NCI-H2171 treated with DMSO at 0.1 percent for 48 hours (cell line): ENCODE results near the gene ENOX1.

ENCODE experiments used
- DNase-seq: peaks from one replicate; lab custom pipeline; 2025; lab: John Stamatoyannopoulos, UW

ENOX1 gene

GRCh38 chr13:43289470-43290255 lies 497.1 kb downstream of the ENOX1 start:
- DNase-seq: no peak

- no peak for DNase-seq
Measured at GRCh38 chr13:43286751-43287150, 500.0 kb downstream of the ENOX1 start.

- no peak for DNase-seq
Measured at GRCh38 chr13:43285933-43286597, 500.7 kb downstream of the ENOX1 start.

GRCh38 chr13:43284162-43284561 lies 502.6 kb downstream of the ENOX1 start:
- no peak for DNase-seq

- DNase-seq: no peak
Measured at GRCh38 chr13:43279696-43280095, 507.1 kb downstream of the ENOX1 start.

- DNase-seq: no peak
Measured at GRCh38 chr13:43278127-43278526, 508.6 kb downstream of the ENOX1 start.

- DNase-seq: no peak
Measured at GRCh38 chr13:43277142-43277541, 509.6 kb downstream of the ENOX1 start.

GRCh38 chr13:43274881-43275280 lies 511.9 kb downstream of the ENOX1 start:
- no peak for DNase-seq

GRCh38 chr13:43273362-43273761 lies 513.4 kb downstream of the ENOX1 start:
- no peak for DNase-seq

GRCh38 chr13:43272851-43273250 lies 513.9 kb downstream of the ENOX1 start:
- DNase-seq: no peak

GRCh38 chr13:43271152-43271551 lies 515.6 kb downstream of the ENOX1 start:
- no peak for DNase-seq

- no peak for DNase-seq
Measured at GRCh38 chr13:43270130-43270830, 516.5 kb downstream of the ENOX1 start.

GRCh38 chr13:43269037-43269481 lies 517.7 kb downstream of the ENOX1 start:
- no peak for DNase-seq

GRCh38 chr13:43268632-43269031 lies 518.1 kb downstream of the ENOX1 start:
- peak; percentile 35 for DNase-seq

GRCh38 chr13:43267916-43268315 lies 518.9 kb downstream of the ENOX1 start:
- DNase-seq: no peak

- DNase-seq: no peak
Measured at GRCh38 chr13:43266936-43267615, 519.7 kb downstream of the ENOX1 start.

- no peak for DNase-seq
Measured at GRCh38 chr13:43265028-43265427, 521.7 kb downstream of the ENOX1 start.

- DNase-seq: no peak
Measured at GRCh38 chr13:43264458-43264857, 522.3 kb downstream of the ENOX1 start.

- no peak for DNase-seq
Measured at GRCh38 chr13:43263047-43263446, 523.7 kb downstream of the ENOX1 start.

- no peak for DNase-seq
Measured at GRCh38 chr13:43260999-43261398, 525.8 kb downstream of the ENOX1 start.

GRCh38 chr13:43258771-43259170 lies 528.0 kb downstream of the ENOX1 start:
- DNase-seq: no peak

GRCh38 chr13:43257765-43258164 lies 529.0 kb downstream of the ENOX1 start:
- no peak for DNase-seq
